Peyer's patch (tissue), 4 donors: Measurements from ENCODE around the gene POLDIP3. TPM values are rescaled to one million over a fixed set of nuclear protein-coding genes. Genes with fewer than 3 reads are reported as not detected.
A peak's percentile ranks its signal among the peaks of the same experiment; 100 is the strongest.
"Not testable (repeated sequence)": the region's sequence is repeated elsewhere in the genome, so short reads cannot be mapped to it uniquely, and the experiment has no call there.

Source experiments
- DNase-seq, 3 donors: peaks; one replicate each; pipeline ENCODE4 v3.0.0-alpha.2; 2017 to 2019
- H3K27ac ChIP-seq, 4 donors: fragments of 200-600 bp; sonication (generic); one replicate each; pipeline ENCODE4 v1.5.1; 2016 to 2019
- H3K27me3 ChIP-seq, 2 donors: fragments of 200-600 bp; sonication (generic); one replicate each; pipeline ENCODE4 v1.5.1; 2019
- H3K36me3 ChIP-seq, 3 donors: fragments of 200-600 bp; sonication (generic); one replicate each; pipeline ENCODE4 v1.5.1; 2016 to 2019
- H3K4me1 ChIP-seq, 4 donors: fragments of 200-600 bp; sonication (generic); one replicate each; pipeline ENCODE4 v1.5.1; 2016 to 2019
- H3K4me3 ChIP-seq, 4 donors: fragments of 200-600 bp; sonication (generic); 1 replicate in 3 of 4; 2 replicates in 1 of 4; pipeline ENCODE4 v1.5.1; 2016 to 2019; ENCODE audit warnings: mild to moderate bottlenecking in 1 of 4
- H3K9me3 ChIP-seq, 4 donors: fragments of 200-600 bp; sonication (generic); one replicate each; pipeline ENCODE4 v1.5.1; 2016 to 2019; ENCODE audit warnings: mild to moderate bottlenecking in 1 of 4
- CTCF ChIP-seq, 6 experiments: fragments of 450-650 bp in 4 of 6; fragments of 200-600 bp in 2 of 6; sonication (generic) in 1 of 6; IDR thresholded peaks; one replicate each; pipeline ENCODE4 v1.5.1; 2017 to 2019; ENCODE audit warnings: antibody characterized with exemption in 6 of 6, mild to moderate bottlenecking in 3 of 6, moderate library complexity in 1 of 6
- POLR2A ChIP-seq, 2 donors: fragments of 450-650 bp; IDR thresholded peaks; one replicate each; pipeline ENCODE4 v1.5.1; 2017; ENCODE audit warnings: antibody characterized with exemption in 2 of 2, mild to moderate bottlenecking in 2 of 2, moderate library complexity in 2 of 2
- total RNA-seq, 4 donors: library from RNA; depleted of rRNA; stranded (reverse); fragments of >200 nt; gene quantifications; one replicate each; pipeline ENCODE4 v1.1.0, GENCODE V29; 2016

Gene POLDIP3
- total RNA-seq, 4 donors from 2014 or later: 30.3 to 42.9 (median 38.0) TPM

- no peak for TF ChIP-seq POLR2A (IDR thresholded peaks at IDR 0.05)
- TF ChIP-seq CTCF (IDR thresholded peaks at IDR 0.05): no peak
- H3K4me1 ChIP-seq: no peaks in the 10 kb centered on the region
- DNase-seq: no peak
- H3K36me3 ChIP-seq: no peaks in the 10 kb centered on the region
- no peaks in the 10 kb centered on the region for H3K9me3 ChIP-seq
- no peak overlapping the region for H3K27ac ChIP-seq
- no peak overlapping the region for H3K4me3 ChIP-seq
- no peaks in the 10 kb centered on the region for H3K27me3 ChIP-seq
Observed at GRCh38 chr22:42560381-42560780, 54.3 kb downstream of the POLDIP3 start.

- Histone ChIP-seq H3K27me3 (no peaks in the 10 kb centered on the region), H3K36me3 (no peaks in the 10 kb centered on the region), H3K4me3 (peak within 1 kb of the TSS; percentile 50 to 67 (median 58)), H3K9me3 (no peaks in the 10 kb centered on the region), H3K4me1 (peaks cover 0 to 12% (median 9%) of the 10 kb centered on the region in 4 donors), H3K27ac (peak within 1 kb of the TSS in 3 of 4 donors; percentile 14 to 74 (median 70))
- DNase-seq: peak; percentile 93 to 96 (median 94)
- TF ChIP-seq POLR2A (IDR thresholded peaks at IDR 0.05): peak; percentile 23 to 64
- TF ChIP-seq CTCF (IDR thresholded peaks at IDR 0.05): no peak
Observed at GRCh38 chr22:42553475-42554361, 61.0 kb downstream of the POLDIP3 start, which contains the start of gene SERHL2. SERHL2 (plus strand) TSS chr22:42553956; CDS start chr22:42554021, 65 bp downstream.

GRCh38 chr22:42552294-42552647, 62.4 kb downstream of the POLDIP3 start:
- not testable (repeated sequence) for H3K36me3 ChIP-seq, DNase-seq, H3K9me3 ChIP-seq, H3K27me3 ChIP-seq
- Histone ChIP-seq H3K4me1 (peaks cover 0 to 12% (median 9%) of the 10 kb centered on the region in 4 donors), H3K4me3 (peak overlapping the region in 1 of 4 donors; percentile 24), H3K27ac (peak overlapping the region in 2 of 4 donors; percentile 69 to 80)

- no peaks in the 10 kb centered on the region for H3K36me3 ChIP-seq
- no peak overlapping the region for H3K4me3 ChIP-seq
- H3K9me3 ChIP-seq: no peaks in the 10 kb centered on the region
- no peak for DNase-seq
- H3K4me1 ChIP-seq: peaks cover 0 to 12% (median 9%) of the 10 kb centered on the region in 4 donors
- H3K27me3 ChIP-seq: no peaks in the 10 kb centered on the region
- TF ChIP-seq POLR2A (IDR thresholded peaks at IDR 0.05): no peak
- TF ChIP-seq CTCF (IDR thresholded peaks at IDR 0.05): no peak
- no peak overlapping the region for H3K27ac ChIP-seq
Observed at GRCh38 chr22:42549331-42550060, 65.2 kb downstream of the POLDIP3 start.

GRCh38 chr22:42548597-42549330, 65.9 kb downstream of the POLDIP3 start:
- H3K4me1 ChIP-seq: peaks cover 0 to 12% (median 4%) of the 10 kb centered on the region in 4 donors
- no peaks in the 10 kb centered on the region for H3K36me3 ChIP-seq
- no peak overlapping the region for H3K4me3 ChIP-seq
- no peaks in the 10 kb centered on the region for H3K27me3 ChIP-seq
- H3K27ac ChIP-seq: no peak overlapping the region
- no peak for TF ChIP-seq POLR2A (IDR thresholded peaks at IDR 0.05)
- DNase-seq: no peak
- no peaks in the 10 kb centered on the region for H3K9me3 ChIP-seq

- H3K36me3 ChIP-seq, DNase-seq, H3K27me3 ChIP-seq, H3K9me3 ChIP-seq, H3K27ac ChIP-seq, H3K4me3 ChIP-seq, H3K4me1 ChIP-seq: not testable (repeated sequence)
Observed at GRCh38 chr22:42548126-42548525, 66.6 kb downstream of the POLDIP3 start.
